ENCODE data around the gene GRIK4.

Gene GRIK4

GRCh38 chr11:120548682-120549209 lies 37.2 kb downstream of the GRIK4 start:
- DNase-seq: no peak

GRCh38 chr11:120549346-120549745 lies 37.8 kb downstream of the GRIK4 start:
- no peak for DNase-seq

DNA sequence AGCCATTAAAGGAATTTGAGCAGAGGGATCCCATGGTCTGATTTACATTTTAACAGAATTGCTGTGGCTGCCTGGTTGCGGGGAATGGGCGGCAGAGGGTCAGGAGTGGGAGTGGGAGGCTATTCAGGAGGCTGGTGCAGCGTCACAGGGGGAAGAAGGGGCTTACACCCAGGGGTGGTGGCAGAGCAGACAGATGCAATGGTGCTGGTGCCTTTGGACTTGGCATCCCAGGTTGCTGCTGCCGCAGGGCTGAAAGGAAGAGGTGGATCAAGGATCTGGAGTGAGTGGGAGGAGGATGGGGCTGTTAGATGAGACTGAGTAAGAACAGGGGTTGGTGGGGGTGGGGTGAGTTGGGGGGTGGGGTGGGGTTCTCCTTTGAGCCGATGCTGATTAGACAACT lies 38.5 kb downstream of the GRIK4 start:
- DNase-seq: no peak

GRCh38 chr11:120551191-120551590 lies 39.6 kb downstream of the GRIK4 start:
- DNase-seq: no peak

GRCh38 chr11:120554766-120555432 lies 43.4 kb downstream of the GRIK4 start:
- no peak for DNase-seq

DNA sequence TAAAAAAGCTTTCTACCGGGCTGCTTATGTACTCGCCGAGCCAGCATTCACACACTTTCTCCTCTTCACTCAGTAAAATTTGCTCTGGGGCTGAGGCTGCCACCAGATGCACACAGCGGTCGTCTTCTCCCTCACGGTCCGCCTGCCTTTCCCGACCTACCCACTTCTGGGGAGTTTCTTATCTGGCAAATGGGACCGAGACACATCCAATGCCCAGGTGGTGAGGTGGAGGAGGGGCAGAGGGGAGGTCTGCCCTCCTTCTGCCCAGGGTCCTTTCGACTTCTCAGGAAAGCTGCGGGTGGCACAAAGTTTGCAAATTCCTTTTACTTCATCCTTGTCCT lies 43.9 kb downstream of the GRIK4 start:
- no peak for DNase-seq

DNA sequence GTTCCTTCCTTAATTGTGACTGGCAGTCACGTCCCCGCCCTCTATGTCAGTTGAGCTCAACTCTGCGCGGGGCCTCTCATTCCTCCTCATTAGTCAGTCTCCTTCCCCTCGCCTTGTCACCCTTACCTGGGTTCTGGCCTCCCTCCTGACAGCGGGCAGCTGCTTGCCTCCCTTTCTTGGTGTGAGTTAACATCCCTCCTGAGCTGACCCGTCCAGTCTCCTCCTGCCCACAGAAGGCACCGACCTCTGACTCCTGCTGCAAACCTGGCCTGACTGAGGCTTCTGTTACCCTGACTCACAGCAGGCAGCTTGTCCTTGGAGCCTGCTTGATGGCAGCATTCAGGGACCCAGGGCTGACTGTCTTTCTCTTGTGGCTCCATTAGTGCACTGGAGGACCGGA lies 45.2 kb downstream of the GRIK4 start:
- DNase-seq: no peak

- no peak for DNase-seq
Measured at GRCh38 chr11:120558744-120559431, 47.3 kb downstream of the GRIK4 start.

GRCh38 chr11:120561286-120561685 lies 49.7 kb downstream of the GRIK4 start:
- DNase-seq: no peak

DNA sequence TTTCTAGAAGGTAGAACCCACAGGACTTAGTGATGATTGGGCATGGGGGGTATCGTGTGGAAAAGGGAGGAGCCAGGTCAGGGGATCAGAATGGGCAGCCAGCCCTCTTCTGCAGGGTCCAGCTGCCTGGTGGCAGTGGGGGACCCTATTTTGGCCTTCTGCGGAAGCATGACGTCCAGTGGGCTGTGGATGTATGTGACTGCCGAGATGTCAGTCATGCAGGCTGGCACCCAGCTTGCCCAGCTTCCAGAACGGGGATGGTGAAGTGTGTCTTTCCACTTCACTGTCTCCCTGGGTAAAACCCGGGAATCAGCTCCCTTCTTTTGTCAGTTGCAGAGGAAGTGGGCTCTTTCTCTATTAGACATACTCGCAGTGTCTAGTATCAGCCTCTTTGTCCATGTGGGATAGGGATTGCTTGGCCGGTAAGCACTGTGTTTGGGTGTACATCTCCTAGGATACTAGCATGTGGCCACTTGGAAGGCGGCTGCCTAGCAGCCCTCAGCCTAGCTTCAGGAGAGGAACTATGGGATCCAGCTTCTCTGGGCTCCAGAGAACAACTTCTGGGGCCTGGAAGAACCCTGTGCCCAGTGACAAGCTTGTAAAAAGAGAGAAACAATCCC lies 51.4 kb downstream of the GRIK4 start:
- DNase-seq: no peak

DNA sequence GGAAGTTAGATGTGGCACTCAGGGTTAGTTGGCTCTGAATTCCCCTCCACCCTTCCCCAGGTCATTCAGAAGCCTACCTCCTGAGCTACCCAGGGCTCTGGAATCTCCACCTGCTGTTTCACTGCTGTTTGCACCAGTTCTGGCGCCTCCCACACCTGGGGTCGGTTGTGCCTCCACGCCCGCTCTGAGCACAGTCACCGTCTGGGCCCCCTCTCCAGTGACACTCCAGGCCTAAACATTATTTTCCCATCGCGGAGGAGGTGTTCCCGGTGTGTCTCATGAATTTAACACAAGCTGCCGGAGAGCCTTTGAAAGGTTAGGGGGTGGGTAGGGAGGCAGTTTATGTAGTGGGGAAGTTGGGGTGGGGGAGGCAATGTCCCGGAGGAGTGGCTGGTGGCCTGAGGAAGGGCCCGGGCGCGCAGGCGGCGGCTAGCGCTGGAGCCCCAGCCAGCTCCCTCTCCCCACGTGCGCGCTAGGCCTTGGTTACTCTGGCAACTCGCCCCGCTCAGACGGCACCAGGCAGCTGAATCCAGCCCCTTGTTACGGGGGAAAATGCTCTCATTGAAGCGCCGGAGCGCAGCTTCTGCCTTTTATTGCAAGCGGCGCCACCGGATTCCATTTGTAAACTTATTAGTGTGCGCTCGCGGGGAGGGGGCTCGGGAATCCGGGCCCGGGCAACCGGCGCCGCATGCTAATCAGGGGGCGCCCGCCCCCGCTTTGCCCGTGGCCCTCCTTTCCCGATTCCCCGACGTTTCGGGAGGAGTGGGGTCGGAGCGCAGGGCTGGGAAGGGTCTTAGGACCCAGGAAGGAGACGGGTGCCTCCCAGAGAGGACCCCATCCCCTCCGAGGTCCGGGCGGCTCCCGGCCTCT lies 52.4 kb downstream of the GRIK4 start:
- DNase-seq: no peak

DNA sequence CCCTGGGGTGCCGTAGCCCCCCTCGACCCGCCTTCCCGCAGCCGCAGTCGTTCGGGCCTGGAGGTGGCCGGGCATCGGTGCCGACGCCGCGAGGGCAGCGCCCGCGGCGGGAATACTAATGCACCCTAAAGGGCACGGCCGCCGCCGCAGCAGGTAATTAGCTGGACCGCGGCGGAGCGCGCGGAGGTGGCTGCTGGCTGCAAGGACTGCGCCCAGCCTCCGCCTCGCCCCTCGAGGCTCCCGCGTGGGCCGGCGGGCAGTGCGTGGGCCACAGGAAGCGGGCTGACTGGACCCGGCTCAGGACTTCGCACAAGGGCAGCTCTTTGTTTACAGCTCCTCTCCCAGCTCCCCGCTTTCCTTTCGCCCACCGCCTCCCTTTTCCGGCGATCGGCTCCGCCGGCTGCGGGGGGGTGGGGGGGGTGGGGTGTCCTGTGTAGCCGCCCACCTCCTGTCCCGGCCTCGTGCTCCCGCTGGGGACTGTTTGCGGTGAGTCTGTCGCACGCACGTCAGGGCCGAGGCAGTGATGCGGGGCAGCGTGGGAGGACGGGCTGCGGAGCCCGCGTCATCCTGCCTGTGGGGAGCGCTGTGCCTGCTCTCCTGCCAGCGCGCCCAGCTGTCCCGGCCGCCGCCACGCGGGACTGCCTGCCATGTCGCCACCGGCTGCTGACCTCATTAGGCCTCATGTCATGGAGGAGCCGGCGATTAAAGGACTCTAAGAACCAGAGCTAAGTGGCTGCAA lies 53.2 kb downstream of the GRIK4 start:
- peak; percentile 15 for DNase-seq

DNA sequence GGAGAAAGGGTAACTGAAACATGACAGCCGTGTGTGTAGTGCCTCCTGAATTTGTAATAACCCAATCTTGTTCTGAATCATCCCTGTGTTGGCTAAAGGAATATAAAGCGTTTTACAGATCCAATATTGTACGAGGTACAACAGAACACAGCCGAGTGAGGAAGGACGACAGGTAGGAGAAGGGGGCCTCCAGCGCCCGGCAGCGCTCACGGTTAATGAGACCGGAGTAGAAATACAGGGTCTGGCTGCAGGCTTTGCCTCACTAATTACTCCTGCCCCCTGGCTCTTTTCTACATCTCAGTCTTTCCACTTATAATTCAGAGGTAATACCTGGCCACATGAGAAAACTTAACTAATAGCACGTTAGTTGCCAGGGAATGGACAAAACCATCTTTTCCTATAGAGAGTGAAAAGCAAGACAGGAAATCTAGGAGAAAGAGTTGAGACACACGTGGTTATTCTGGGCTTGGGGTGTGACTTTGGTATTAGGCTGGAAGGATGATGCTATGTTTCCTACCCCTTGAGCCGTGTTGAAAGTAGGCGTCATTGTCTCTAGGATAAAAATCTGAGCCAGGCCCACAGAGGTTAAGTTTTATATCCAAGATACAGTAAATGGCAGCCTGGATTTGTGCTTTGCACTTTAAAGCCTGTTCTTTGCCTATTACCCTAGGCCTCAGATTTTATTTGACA lies 54.1 kb downstream of the GRIK4 start:
- no peak for DNase-seq

- no peak for DNase-seq
Measured at GRCh38 chr11:120566176-120566575, 54.6 kb downstream of the GRIK4 start.

DNA sequence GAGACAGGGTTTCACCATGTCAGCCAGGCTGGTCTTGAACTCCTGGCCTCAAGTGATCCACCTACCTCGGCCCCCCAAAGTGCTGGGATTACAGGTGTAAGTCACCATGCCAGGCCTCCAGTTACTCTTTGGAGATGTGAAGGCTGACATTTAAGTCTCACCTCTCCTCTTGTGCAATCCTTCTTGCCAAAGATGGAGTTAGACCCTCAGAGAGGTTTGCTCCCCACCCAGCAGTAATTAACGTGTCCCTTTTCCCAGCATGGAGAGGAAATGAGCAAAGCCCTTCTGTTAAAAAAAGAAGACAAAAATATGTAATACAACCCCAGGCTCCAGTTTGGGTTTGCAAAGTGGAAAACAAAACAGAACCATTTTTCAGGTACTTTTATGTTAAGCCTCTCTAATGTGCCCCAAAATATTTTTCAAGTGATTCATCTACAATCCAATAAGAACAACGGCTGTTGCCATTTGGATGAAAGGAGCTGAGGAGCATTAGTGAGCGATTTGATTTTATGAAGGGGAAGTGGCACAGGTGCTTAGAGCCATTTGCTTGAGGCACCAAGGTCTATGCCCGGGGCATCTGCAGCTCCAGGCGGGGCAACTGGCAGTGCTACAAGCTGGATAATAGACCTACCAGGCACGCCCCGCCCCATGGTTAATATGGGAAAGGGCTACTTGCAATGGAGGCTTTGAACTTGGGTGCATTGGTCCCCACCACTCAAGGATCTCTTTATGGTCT lies 57.2 kb downstream of the GRIK4 start:
- DNase-seq: no peak

GRCh38 chr11:120569861-120570260 lies 58.3 kb downstream of the GRIK4 start:
- no peak for DNase-seq

DNA sequence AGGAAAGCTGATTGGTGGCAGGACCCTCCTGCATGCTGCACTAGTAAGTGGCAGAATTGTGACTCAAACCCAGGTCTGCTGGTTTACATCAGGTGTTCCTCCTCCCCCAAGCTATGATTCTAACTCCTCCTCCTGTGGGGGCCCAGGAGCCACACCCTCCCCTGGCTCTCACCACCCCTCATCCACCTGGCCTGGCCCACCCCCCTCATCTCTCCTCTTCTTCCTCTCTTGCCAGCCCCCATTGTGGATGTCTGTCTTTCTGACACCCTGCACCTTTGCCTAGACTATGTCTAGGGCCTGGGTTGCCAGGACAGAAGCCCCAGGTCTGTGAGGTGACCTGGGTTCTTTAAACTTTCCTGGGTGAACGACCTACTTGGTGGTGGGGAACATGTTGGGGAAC lies 59.9 kb downstream of the GRIK4 start:
- no peak for DNase-seq

DNA sequence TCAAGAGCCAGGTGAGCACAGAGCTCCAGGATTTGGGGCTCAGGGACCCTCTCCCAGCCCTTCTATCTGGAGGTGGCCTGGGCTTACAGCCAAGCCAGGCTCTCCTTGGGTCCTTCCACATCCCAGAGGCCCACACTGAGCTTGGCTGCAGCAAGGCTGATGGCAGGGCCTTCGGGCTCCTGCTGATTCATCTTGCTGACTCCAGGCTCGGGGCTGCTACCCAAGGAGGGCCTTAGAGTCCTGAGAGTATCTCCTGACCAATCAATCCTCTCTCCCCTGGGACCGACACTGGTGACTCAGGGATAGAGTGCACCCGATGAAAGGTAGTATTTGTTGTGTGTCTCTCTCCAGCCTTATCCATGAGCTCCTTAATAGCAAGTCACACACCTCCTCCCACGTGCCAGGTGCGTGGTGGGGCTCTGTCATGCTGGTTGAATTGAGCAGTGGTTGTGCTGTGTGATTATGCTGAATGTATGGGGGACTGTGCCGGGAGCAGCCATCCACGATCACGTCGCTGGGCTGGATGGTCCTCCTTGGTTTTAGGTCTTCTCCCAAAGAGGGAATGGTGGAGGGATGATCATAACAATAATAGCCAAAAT lies 62.3 kb downstream of the GRIK4 start:
- no peak for DNase-seq

GRCh38 chr11:120574876-120575275 lies 63.3 kb downstream of the GRIK4 start:
- no peak for DNase-seq

GRCh38 chr11:120575461-120575860 lies 63.9 kb downstream of the GRIK4 start:
- no peak for DNase-seq

DNA sequence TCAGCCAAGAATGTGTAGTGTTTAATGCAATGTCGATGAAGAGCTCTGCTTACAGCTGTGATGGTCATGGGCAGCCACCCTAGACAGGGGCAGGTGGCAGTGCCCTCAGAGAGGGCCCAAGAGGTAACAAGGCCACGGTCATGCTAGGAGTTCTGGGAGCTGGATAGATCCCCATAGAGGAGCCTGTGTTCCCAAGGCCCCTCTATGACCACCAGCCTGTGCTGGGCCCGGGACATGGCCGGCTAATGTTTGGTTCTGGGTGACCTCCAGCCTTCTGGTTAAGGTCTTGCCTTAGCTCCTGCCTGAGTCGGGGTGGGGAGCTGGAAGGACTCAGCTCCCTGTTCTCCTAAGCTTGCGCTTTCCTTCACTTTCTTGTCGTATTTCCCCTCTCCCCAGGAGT lies 65.1 kb downstream of the GRIK4 start:
- no peak for DNase-seq
